Measurements from ENCODE around the gene LPIN1.

Gene LPIN1

DNA sequence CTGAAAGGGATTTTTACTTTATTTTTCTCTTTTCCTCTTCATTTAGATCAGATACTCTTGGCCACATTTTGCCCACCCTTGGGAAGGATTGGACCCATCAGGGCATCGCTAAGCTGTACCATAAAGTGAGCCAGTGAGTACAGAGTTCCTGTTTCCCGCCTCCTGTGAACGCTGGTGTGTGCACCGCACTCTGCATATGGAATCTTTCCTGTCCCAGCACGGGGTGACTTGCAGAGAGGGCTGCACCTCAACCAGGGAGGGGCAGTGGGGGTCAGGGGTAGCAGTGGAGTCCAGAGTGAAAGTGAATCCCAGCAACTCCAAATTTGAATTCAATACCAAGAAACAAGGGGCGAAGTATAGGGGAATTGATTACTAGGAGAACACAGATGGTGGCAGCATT lies 58.6 kb downstream of the LPIN1 start:
- TF ChIP-seq, protein P1, sequence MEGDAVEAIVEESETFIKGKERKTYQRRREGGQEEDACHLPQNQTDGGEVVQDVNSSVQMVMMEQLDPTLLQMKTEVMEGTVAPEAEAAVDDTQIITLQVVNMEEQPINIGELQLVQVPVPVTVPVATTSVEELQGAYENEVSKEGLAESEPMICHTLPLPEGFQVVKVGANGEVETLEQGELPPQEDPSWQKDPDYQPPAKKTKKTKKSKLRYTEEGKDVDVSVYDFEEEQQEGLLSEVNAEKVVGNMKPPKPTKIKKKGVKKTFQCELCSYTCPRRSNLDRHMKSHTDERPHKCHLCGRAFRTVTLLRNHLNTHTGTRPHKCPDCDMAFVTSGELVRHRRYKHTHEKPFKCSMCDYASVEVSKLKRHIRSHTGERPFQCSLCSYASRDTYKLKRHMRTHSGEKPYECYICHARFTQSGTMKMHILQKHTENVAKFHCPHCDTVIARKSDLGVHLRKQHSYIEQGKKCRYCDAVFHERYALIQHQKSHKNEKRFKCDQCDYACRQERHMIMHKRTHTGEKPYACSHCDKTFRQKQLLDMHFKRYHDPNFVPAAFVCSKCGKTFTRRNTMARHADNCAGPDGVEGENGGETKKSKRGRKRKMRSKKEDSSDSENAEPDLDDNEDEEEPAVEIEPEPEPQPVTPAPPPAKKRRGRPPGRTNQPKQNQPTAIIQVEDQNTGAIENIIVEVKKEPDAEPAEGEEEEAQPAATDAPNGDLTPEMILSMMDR (conservative IDR thresholded peaks at IDR 0.05) = no peak
- TF ChIP-seq ZFX (IDR thresholded peaks at IDR 0.05) = no peak

DNA sequence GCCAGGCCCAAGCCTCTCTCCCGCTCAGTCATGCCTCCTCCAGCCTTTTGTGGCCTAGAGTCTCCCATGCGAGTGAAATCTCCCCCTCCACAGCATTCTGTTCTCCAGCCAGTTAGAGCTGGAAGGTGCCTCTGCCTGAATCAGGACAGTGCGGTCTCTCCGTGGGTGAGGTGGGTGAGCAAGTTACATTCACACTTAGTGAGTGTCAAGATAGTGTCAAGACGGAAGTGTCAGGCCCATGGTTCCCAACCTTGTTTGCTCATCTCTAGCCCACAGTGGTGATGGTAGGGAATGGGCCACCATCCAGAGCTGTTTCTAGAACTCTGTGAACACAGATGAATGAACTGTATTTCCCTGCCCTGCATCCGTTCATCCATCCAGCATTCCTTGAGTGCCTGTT lies 59.5 kb downstream of the LPIN1 start:
- TF ChIP-seq, protein P1 (conservative IDR thresholded peaks at IDR 0.05) = no peak
- no peak for TF ChIP-seq ZFX (IDR thresholded peaks at IDR 0.05)
- no peak overlapping the region for H3K27ac ChIP-seq

More for the DNA sequence above, 58.6 kb downstream of the LPIN1 start:
- no peak overlapping the region for H3K27ac ChIP-seq

DNA sequence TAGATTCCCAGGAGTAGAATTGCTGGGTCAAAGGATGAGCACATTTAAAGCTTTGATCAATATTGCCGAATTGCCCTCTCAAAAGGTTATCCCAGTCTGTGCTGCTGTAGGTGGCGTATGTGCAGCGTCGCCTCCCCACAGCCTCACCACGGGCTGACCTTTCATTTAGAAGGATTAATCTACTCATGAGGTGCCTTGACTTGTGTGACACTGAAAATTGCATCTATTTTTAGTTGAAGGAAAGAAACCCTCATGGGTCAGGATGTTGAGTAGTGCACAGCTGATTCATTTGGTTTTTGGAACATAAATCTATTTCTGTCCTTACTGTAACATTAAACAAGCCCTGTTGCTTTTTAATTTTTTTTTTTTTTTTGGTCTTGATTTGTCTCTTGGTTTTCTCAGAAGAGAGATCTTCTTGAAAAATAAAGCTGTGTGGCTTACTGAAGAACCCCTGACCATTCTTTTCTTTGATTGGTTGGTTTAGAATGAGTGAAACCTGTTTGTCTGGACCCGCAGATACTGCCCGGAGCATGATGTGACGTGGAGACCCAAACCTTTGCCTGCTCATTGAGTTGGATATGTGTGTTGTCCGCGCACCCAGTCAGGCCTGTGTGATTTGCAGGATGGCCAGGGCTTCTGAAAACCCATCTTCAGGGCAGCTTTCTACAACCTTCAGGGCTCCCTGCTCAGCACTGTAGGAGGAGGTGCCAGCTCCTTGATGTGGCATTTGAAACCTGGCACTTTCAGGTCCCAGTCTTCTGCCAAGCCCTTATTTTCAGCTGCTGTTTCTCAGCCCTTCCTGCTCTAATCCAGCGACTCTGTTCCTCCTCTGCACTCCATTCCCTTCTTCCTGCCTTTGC lies 61.0 kb downstream of the LPIN1 start:
- no peak overlapping the region for H3K27ac ChIP-seq
- no peak for TF ChIP-seq ZFX (IDR thresholded peaks at IDR 0.05)
- TF ChIP-seq, protein P1 (conservative IDR thresholded peaks at IDR 0.05) = no peak

DNA sequence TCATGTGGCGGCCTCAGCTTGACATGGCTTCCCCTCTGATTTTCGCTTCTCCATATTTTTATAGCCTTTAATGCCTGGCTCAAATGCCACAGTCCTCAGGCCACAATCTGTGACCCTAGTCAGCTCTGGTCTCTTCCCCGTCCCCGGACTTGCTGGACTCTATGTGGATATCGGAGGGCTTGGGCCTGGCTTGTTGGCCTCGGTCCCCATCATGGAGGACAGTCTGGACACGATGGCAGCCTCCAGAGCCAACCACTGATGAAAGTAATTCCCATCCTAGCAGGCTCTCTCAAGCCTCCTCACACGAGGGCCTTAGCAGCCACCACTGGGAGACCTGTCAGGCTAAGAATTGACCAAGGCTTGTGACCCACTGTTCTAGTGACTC lies 61.6 kb downstream of the LPIN1 start:
- no peak for TF ChIP-seq ZFX (IDR thresholded peaks at IDR 0.05)
- TF ChIP-seq, protein P1 (conservative IDR thresholded peaks at IDR 0.05) = no peak
- H3K27ac ChIP-seq = no peak overlapping the region

DNA sequence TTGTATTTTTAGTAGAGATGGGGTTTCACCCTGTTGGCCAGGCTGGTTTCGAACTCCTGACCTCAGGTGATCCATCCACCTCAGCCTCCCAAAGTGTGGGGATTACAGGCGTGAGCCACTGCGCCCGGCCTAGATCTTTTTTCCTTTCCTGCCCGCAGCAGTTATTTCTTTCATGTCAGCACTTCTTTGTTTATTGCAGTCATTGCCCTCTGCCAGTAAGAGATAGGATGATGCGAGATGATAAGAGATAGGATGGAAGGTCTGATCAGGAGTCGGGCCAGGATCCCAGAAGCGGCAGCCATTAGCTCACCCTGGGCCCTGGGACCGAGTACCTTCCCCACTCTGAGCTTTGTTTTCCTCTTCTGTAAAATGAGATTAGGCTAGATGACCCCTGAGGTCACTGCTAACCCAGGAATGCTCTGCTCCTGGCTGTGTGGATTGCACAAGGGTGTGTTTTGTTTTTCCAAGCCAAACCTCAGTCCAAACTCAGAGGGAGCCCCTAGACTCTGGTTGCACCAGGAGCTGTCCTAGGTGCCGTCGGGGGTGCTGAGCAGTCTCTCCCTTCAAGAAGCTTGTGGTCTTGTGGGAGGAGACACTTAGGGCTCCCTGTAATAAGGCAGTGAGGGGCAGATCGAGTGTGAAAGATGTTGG lies 63.3 kb downstream of the LPIN1 start:
- TF ChIP-seq, protein P1 (conservative IDR thresholded peaks at IDR 0.05) = no peak
- TF ChIP-seq ZFX (IDR thresholded peaks at IDR 0.05) = no peak
- no peak overlapping the region for H3K27ac ChIP-seq

DNA sequence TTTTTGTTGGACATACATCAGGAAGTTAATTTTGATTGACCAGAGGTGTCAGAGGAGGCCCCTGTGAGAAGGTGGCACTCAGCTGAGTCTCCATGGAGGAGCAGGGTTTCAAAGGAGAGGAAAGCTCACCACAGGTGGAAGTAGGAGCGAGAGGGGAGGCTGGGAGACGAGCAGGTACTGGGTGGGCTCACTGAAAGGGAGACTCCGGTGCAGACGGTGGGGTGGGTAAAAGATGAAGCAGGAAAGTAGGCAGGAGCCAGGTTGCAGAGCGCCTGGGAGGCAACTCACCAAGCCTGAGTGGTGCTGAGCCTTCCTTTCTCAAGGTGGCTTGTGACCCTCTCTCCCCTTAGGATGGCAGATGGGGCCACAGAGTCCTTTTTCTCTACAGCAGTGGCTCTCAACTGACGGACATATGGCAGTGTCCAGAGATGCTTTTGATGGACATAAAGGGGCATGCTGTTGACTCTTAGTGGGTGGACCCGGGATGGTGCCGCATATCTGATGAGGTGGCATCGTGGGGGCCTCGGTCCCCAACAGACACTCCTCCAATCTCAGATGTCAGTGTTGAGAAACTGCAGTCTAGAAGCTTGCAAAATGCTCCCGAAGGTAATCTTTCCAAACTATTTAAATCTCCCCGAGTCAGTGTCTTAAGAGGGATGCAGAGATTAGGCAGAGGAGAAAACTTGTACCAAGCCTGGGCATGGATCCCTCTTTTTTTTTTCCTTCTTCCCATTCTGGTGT lies 64.0 kb downstream of the LPIN1 start:
- no peak overlapping the region for H3K27ac ChIP-seq
- TF ChIP-seq, protein P1 (conservative IDR thresholded peaks at IDR 0.05) = no peak
- no peak for TF ChIP-seq ZFX (IDR thresholded peaks at IDR 0.05)
